RKO (cell line): Measurements from ENCODE around the gene ESRRG.

Experiments used
- DNase-seq: peaks from one replicate; pipeline ENCODE4 v3.0.0-alpha.2; 2016; ENCODE audit warnings: low spot score

ESRRG gene

DNA sequence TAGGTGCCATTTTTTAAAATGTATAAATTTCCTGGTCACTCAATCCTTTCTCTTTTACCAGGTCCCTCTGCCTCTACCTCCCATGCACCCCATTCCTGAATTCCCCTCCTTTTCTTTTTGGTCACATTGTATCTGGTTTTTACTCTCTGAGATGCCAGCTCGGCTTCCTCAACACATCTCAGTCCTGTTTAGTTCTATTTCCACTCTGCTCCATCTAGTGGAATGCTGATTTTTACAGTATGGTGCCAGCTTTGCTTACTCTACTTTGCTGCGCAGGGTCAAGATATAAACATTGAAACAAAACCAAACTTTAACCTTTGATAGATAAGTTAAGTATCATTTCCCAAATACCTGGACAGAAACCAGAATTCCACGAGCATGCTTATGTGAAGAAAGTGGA is 96.0 kb downstream of the ESRRG start:
- no peak for DNase-seq

DNA sequence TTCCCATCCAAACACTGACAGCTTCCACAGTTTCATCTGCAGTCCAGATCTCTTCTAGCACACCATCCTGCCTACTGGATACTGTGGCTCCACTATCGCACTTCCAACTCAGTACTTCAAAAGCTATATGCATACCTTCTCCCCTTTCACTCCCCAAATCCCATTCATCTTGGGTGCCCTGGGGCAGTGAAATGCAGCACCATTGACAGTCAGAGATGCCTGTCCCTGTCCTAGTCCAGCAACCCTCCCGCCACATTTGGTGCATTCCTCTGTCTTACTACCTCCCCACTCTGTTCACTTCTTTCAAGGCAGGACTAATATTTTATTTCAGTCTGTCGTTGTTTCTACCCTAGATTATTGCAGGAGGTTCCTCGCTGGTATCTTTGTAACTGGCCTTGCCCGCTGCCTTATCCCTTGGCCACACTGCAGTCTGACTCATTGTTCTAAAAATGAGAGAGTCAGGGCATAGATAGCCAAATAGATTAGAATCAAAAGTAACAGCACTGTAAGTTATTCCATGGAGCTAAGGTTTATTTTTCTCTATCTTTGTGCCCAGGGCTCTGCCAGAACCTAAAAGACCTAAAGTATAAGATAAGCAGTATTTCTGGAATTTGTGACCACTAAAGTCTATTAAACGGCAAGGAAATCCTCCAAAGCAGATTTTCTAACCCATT is 96.7 kb downstream of the ESRRG start:
- DNase-seq = no peak

DNA sequence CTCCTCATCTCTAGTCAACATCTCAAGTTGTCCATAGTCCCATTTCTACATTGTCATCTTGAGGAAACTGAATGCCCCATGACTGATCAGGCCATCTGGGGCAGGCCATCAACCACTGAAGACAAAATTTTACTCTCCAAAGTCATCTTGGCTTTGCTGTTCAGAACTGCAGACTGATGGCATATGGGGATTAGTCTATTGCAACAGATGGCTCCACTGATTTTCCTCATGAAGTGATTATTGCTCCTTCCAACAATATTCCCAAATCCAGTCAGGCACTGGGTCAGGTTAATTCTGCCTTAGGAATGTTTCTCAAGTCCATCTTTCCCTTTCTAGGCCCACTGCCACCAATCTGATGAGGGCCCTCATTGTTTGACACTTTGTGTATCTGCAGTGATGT is 101.7 kb downstream of the ESRRG start:
- no peak for DNase-seq

DNA sequence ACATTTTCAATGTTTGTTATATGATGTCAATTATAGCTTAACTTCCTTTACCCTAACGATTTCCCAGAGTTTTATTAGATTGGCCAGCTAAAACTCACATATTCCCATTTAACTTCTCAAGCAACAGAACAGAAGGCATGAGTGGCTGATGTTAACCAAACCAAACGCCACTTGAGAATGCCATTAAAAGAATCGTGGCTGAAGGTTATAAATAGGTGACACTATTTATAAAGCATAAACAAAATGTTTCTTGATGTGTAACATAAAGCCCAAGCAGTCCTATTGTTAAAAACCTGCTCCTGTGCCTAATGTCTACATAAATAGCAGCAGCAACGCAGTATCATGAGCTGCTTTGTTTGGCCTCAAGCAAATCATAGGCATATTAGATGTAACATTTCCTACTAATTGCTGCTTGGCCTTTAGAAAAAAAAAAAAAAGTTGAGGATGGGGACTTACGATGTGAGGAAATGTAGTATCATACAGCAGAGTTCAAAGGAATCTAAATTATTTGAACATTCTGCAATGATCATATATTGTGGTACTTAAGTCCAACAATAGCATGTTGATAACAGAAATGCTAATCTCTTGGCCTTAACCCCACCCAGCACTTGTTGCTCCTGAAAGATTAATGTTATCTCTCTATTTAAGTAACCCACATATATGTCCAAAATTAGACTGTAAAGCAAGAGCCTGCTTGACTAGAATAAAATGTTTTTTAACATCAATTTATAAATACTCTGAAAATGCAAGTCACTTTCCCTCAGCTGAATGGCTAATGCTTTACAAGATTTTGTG is 106.0 kb downstream of the ESRRG start:
- DNase-seq = no peak

DNA sequence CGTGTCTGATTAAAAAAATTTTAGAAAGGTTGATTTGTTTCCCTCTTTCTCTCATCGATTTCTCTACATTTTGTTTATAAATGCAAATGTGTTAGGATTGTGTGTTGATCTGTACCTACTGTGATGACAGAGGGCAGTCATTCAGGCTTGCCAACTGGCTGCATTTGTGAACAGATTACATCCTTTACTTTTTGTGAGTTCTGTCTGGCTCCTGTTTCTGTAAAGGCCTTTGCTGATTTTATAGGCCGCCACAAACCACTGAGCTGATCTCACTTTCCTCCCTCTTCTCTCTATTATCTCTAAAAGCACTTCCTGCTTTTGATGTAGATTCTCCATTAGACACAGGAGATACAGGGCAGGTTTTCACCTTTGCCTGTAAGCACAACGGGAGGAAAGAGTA is 106.8 kb downstream of the ESRRG start:
- no peak for DNase-seq

DNA sequence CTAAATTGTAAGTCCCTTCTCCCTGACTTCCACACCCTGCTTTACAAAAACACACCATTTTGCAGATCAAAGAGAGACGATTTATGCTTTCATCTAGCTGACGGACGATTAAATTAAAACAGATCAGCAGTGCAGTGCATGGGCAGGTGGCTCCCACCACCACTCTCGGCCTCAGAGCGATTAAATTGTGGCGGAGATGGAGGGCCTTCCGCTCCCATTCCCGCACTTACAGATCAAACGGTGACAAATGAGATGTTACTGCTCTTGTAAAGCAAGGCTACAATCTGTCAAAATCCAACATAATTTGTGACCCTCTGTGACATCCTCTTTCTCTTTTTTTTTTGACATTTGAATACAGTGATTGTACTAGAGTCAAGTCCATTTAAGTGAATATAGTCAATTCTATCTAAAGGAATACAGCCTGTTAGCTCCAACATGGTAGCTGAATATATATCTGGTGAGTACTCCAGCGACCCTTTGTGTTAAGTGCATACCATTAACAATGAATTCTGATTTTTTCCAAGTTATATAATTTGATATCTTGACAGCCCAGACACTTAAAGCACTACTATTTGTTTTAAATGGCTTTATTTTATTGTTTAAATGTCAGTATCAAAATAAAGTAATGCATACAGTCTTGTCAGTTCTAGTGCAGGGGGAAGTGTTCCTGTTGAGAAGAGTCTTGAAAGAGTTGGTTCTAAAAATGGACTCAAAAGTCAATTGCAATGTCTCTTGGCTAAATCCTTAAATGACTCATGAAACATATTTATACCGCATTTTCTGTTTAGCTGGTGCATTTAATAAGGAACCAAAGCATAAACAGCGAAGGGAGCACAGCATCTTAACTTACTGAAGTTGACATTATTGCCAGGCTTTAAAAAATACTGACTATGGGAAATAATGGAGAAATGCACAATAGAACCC is 109.0 kb downstream of the ESRRG start:
- no peak for DNase-seq

DNA sequence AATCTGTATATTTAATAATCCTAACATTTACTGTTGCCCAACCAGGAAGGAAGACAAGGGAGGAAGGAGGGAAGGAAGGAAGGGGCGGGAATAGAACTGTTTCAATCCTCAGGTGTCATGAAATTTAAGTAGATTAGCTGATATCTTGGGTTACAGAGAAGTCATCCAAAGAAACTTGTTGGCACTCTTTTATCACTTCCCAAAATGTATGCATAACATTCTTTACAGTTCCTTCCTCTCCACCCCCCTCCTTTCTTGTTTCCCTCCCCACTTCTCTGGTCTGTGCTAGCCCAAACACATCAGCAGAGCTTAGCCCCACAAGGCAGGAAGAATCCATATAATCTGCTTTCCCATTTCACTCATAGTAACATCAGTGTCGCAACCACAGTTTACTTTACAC is 110.9 kb downstream of the ESRRG start:
- DNase-seq = no peak

DNA sequence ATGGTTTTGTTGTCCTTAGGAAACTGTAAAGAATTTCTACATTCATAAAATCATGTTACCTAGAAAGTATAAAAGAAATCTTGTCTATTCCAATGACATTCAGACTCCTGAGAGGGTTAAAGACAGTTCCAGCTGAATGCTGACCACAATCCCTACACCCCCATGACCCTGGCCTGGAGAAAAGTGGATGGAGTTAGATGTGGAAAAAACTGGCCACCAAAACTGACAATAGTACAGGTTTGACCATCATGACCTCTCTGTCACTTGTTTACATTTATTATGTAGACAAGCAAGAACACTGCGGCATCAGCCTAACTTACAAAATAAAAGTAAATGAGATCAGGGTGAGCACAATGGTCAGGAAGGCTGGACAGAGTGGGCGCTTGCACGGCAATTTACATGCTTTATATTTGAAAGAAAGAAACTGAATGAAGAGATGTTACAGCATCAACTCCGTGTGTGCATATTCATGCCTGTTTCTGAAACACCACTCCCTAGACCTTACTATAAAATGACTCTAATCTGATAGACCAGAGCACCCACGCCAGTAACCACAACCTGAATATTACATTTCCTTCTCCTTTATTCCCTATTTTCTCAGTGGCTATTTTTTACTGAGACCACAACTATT is 116.0 kb downstream of the ESRRG start:
- DNase-seq = no peak

DNA sequence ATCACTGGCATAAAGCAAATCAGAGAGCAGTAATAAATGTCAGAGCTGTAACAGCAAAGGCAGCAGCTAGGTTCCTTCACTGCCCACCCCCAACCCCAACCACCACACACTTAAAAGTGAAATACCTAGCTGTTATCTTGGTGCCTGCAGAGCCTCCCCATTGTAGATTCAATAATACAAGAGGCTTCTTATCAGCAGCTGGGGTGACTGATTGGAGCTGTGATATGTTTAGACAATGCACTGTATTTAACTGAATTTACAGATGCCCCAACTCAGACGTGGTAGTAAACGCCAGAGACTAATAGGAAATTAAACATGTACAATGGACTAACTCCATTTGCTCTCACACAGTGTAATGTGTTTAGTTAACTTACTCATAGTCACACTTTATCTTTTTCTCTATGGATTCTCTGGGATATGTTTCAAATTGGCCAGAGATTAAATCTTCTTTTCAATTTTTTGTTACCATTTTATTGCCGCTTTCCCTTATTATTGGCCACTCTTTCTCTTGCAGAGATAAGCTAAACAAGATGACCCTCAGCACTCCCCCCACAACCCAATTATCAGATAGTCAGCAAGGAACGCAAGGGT is 117.1 kb downstream of the ESRRG start:
- no peak for DNase-seq

DNA sequence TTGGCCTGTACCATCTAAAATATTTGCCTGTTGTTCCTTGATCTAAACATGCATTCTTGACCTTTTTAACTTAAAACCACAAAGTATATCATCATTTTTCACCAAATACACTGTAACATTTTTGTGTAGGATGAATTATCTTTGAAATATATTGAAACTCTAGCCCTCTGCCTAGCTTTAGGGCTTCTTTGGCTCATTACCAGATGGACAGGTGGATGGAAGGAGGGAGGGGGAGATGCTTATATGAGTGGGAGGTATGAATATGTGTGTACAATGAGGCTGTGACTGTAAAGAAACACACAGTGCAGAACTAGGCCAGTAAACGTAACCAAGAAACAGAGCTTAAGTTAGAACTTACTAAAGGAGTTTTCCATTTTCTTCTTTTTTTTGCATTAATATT is 118.5 kb downstream of the ESRRG start:
- DNase-seq = no peak

DNA sequence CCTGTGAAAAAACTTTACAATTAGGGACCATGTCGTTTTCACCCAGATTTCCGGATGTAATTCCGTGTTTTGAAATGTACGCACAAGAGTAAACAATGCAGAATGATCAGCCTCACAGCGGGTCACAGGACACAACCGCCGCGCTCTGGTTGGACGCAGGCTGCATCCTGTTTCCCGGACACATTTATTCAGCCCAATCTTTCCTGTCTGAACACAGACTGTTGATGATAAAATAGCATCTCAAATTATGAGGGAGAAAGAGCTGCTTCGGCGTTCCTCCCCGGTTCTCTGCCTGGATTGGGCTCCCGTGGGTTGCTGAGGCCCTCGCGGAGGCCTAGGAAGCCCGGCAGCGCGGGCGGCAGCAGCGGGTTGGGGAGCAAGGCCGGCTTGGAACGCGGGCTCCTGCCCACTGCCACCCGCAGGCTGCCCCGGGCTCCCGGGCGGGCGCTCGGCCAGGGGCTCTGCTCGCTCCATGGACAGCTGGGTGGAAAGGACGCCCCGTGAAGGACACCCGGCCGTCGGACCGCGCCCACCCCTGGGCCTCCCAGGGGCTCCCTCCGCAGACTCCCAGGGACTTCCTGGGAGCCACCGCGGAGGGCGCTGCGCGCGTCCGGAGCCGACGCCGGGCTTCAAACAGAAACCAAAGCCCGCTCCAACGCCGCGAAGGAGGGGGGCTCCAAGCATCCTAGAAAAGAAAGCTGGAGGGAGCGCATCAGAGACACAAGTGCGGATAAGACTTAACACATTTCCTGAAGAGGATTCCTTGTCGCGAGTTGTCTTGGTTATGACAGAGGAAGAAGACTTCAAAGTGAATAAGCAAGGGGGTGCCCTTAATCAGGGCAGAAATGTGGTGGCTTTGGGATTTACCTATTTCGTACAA is 122.3 kb downstream of the ESRRG start:
- DNase-seq = peak; percentile 85

DNA sequence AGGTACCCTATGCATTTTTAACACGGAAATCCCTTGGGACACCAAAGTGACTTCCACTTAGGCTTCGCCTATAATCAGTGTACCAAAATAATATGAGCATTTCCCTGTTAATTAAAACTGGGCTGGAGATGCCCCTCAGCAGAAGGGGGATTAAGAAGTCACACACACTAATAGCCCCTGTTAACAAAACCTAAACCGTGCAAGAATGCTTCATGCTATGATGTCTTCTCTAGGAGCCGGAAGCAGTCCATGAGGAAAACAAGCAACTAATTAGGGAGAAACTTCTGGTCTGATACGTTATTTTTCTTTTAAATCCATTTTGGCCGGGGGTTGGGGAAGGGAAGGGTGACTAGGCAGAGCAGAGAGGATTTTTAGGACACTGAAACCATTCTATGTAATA is 123.4 kb downstream of the ESRRG start:
- DNase-seq = no peak

DNA sequence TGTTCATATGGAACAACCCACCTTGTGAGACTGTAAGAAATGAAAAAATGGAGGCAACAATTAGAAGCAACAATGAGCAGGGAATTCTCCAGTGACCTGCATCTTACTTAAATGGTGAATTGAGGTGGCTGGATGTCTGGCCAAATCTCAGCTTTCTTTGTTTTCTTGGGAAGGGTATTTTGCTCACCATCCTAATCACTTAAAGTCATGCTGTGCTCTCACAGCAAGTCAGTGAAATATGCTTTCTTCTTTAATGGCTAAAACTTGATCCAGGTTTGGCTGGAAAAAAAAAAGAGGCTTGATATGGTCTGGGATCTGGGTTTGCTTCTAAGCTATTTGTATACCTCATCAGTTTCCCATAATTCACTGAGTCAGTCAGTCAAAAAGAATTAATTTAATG is 124.8 kb downstream of the ESRRG start:
- no peak for DNase-seq

DNA sequence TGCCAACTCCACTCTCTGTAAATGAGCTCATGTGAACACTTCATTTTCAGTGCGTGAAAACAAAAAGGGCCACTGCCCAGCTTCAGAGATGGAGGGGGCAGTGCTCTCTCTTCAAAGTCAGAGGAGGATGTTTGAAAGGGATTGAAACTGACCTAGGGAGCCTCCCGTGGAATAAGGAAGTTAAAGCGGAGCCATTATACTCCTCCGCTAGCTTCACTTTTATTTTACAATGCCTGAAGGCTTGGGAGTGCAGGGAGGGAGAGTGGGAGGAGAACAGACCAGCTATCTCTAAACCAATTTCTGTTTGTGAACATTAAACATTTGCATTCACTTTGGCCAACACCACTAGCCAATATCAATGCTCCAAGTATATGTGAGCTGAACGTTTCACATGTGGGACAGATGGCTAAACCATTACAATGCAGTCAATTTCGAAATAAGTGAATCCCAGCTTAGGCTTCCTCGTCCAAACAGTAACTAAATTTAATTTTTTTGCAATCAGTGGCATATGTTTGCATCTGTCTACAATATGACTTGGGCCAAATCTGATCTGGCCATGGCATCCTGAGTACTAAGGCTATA is 126.9 kb downstream of the ESRRG start:
- no peak for DNase-seq

DNA sequence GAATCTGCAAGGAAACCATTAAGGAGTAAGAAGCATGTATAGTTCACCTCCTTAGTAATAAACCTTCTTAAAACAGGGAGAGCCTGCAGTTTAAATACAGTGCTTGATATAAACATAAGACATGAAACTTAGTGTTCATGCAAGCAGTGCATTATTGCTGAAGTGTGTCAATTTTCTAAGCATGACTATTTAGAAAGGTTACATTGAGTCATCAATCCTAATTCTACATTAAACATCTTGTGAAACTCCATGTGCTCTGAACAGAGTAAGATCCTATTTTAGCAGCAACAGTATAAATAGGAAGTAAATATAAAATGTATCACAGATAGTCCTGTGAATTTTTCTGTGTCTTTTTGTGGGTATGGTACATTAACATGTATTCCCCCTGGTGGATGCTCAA is 135.5 kb downstream of the ESRRG start:
- no peak for DNase-seq

DNA sequence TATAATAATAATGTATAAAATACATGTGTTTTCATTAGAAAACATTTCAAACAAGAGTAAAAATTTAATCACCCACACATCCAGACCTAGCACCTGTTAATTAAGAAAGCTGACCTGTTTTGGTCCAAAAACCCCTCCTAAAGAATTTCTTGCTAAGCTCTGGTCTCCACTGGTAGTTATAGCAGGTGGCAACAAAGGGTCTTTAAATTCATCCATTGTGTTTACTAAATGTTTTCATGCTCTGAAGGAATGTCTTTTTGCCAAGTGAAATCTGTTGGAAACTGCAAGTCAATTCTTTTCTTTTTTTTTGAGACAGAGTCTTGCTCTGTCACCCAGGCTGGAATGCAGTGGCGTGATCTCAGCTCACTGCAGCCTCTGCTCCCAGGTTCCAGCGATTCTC is 141.1 kb downstream of the ESRRG start:
- no peak for DNase-seq

DNA sequence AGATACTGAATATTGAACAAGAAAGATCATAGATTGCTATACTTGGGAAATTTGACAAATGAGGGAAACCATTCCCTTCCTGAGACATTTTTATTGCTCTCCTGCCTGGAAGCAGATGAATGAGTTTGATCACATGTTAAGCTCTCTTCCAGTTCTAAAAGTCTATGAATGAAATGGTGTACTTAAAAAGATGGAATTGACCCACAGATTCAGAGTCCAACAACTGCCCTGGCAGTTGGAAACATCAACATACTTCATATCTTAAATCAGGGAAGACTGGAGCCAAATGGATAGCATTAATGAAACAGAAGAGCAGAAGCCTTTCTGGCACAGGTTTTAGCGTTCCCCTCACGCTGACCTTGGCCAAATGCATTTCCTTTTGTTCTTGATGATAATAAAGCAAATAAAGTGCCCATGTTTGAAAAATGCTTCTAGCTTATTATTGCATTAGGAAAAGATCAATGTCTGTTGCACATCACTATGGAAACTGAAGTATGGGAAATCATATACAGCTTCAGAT is 142.6 kb downstream of the ESRRG start:
- DNase-seq = no peak

DNA sequence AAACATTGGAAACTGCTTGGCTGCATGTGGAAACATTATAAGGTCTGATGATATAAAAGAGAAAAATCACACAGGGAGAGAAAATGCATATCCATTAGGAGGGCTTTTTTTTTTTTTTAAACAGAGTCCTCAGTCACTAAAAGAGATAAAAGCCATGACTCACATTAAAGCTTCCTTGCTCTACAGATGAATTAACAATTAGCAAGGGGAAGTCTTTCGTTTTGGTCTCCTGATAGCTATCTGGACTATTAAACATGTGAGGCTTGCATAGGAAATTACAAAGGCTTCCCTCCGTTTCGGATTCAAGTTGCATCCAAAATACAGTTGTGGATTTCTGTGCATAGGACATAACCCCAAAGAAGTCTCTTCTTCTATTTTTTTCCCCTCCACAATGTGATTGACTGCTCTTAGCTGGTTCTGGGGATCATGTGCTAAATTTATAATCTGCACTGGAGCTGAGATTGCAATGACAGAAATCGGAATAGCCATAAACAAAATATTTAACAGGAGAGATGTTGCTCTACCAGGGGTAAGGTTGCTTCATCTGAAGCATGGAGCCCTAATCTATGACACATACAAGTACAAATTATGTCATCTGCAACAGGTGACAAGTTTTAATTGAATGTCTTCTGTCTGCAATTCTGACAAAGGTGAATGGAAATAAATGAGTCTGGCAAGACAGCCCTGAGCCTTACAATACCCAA is 146.8 kb downstream of the ESRRG start:
- DNase-seq = no peak

DNA sequence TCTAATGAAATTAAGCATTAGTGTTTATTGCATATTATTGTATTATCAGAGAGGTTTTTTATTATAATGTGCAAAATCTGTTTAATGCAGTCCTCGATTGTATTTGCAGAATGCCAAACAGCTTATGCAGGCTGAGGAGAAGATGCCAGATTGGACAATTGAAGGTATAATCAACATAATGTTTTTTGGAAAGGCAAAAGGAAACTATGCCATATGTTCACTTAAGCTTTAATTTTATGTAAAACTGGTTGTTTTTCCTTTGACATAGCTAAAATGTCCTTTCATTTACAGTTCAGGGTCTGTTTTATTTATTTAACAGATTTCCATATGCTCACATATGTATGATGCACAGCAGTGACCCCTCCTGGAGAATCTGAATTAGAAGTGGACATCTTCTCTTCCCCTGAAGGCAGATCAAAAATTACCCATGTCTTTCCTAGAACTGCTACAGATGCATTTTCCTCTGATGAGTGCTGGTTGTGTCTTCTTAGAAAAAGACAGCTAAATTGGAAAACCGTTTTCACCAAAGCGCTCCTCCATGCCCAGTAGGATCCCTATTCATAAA is 156.5 kb downstream of the ESRRG start:
- no peak for DNase-seq
